GM18519 (cell line): Measurements from ENCODE around the gene LIMS2.

ENCODE experiments used
- ATAC-seq: cut with Tn5 transposase; IDR thresholded peaks from one replicate; pipeline ENCODE4 v1.9.1; 2021; ENCODE audit warnings: mild to moderate bottlenecking, moderate library complexity; ENCODE audit not compliant: unreplicated experiment, low FRiP score

Gene LIMS2

GRCh38 chr2:127589841-127590240, 85.5 kb downstream of the LIMS2 start:
- ATAC-seq: no peak

GRCh38 chr2:127589358-127589757, 86.0 kb downstream of the LIMS2 start:
- ATAC-seq: no peak
